ENCODE data around the gene SELENOV. TPM values are rescaled to one million over a fixed set of nuclear protein-coding genes. Genes with fewer than 3 reads are reported as not detected.
A peak's percentile ranks its signal among the peaks of the same experiment; 100 is the strongest.

Gene SELENOV
- total RNA-seq, 1 donor from 2014 or later: 0.78 TPM

DNA sequence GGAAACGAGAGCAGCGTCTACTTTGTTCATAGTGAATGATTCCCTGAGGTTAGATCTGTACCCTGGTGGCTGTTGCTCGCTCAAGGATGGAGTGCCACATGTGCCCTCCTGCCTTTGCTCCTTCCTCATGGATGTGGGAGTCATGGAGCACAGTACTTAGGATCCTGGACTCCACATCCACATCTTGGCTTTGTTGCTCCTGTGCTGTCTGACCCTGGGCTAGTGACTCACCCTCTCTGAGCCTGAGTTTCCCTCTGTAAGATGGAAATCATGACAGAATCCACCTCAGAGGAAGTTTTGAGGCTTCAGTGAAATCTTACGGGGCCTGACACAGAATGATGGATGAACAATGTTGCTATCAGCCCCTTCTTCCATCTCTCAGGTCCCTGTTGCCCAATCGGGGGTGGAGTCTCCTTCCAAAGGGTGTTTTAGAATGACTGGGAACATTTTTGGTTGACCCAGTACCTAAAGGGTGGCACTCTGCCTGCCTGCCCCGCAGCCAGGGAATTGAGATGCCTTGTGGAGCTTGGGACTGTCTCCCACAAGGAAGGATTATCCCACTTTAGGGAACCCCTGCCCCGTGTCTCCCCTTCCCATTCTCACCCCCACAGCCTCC, 44.1 kb upstream of the SELENOV start:
- Mint-ChIP-seq H3K4me3 (no peak overlapping the region), H3K27me3 (ENCODE audit: low read depth) (no peaks in the 10 kb centered on the region), H3K27ac (no peak overlapping the region), H3K9me3 (no peaks in the 10 kb centered on the region), H3K36me3 (peaks cover 41% of the 10 kb centered on the region), H3K4me1 (no peaks in the 10 kb centered on the region)
- TF ChIP-seq, protein P1, sequence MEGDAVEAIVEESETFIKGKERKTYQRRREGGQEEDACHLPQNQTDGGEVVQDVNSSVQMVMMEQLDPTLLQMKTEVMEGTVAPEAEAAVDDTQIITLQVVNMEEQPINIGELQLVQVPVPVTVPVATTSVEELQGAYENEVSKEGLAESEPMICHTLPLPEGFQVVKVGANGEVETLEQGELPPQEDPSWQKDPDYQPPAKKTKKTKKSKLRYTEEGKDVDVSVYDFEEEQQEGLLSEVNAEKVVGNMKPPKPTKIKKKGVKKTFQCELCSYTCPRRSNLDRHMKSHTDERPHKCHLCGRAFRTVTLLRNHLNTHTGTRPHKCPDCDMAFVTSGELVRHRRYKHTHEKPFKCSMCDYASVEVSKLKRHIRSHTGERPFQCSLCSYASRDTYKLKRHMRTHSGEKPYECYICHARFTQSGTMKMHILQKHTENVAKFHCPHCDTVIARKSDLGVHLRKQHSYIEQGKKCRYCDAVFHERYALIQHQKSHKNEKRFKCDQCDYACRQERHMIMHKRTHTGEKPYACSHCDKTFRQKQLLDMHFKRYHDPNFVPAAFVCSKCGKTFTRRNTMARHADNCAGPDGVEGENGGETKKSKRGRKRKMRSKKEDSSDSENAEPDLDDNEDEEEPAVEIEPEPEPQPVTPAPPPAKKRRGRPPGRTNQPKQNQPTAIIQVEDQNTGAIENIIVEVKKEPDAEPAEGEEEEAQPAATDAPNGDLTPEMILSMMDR (IDR thresholded peaks at IDR 0.05; ENCODE audit: unreplicated experiment): no peak
- no peak for DNase-seq (ENCODE audit: low spot score in 2 of 2, unreplicated experiment in 2 of 2)

DNA sequence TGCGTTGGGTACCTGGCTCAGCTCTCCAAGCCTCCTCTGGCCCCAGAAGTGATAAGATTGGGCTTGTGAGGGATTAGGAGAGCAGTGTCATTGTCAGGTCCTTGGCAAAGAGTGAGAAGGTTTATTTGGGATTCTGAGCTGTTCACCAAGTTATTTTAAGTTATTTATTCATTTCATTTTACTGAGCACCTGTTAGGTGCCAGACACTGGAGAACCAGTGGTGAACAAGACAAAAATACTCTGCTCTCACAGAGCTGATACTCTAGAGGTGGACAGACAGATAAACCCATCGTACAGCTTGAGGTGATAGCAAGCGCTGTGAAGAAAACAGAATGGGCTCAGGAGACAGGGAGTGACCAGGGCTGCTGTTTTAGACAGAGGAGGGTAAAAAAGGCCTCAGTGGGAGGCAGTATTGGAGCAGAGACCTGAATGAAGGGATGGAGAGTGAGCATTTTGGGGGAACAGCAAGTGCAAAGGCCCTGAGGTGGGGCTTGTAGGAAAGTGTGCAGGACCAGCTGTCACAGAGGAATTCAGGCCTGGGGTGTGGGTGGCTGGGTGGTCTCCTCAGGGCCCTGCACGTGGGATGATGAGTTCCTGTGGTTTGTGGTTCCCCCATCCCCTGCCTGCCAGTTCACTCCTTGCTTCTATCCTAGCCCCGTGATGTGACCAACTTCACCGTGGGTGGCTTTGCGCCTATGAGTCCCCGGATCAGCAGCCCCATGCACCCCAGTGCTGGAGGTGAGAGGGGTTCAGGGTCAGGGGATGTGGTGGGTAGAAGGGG, 43.0 kb upstream of the SELENOV start:
- Mint-ChIP-seq H3K4me1 (no peaks in the 10 kb centered on the region), H3K4me3 (no peak overlapping the region), H3K27me3 (ENCODE audit: low read depth) (no peaks in the 10 kb centered on the region), H3K27ac (no peak overlapping the region), H3K36me3 (peaks cover 38% of the 10 kb centered on the region), H3K9me3 (no peaks in the 10 kb centered on the region)
- DNase-seq (ENCODE audit: low spot score in 2 of 2, unreplicated experiment in 2 of 2): no peak
- TF ChIP-seq, protein P1 (IDR thresholded peaks at IDR 0.05; ENCODE audit: unreplicated experiment): no peak

DNA sequence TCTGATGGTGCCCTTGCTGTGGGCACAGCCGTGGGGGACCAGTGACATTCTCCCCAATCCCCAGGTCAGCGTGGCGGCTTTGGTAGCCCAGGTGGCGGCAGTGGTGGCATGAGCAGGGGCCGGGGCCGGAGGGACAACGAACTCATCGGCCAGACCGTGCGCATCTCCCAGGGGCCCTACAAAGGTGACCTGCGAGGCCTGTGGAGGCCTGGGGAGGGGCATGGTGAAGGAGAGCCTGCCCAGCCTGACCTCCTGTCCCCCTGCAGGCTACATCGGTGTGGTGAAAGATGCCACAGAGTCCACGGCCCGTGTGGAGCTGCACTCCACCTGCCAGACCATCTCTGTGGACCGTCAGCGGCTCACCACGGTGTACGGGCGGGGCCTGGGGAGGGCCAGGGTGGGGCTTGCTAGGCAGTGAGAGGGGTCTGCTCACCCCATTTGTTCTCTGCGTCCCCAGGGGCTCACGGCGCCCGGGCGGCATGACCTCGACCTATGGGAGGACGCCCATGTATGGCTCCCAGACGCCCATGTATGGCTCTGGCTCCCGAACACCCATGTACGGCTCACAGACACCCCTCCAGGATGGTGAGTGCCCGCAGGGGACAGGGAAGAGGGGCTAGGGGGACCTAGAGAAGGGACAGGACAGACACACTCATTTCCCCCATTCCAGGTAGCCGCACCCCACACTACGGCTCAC, 42.0 kb upstream of the SELENOV start:
- Mint-ChIP-seq H3K36me3 (peaks cover 33% of the 10 kb centered on the region), H3K9me3 (no peaks in the 10 kb centered on the region), H3K4me1 (no peaks in the 10 kb centered on the region), H3K27ac (no peak overlapping the region), H3K4me3 (no peak overlapping the region), H3K27me3 (ENCODE audit: low read depth) (no peaks in the 10 kb centered on the region)
- DNase-seq (ENCODE audit: low spot score in 2 of 2, unreplicated experiment in 2 of 2): no peak
- TF ChIP-seq, protein P1 (IDR thresholded peaks at IDR 0.05; ENCODE audit: unreplicated experiment): no peak

DNA sequence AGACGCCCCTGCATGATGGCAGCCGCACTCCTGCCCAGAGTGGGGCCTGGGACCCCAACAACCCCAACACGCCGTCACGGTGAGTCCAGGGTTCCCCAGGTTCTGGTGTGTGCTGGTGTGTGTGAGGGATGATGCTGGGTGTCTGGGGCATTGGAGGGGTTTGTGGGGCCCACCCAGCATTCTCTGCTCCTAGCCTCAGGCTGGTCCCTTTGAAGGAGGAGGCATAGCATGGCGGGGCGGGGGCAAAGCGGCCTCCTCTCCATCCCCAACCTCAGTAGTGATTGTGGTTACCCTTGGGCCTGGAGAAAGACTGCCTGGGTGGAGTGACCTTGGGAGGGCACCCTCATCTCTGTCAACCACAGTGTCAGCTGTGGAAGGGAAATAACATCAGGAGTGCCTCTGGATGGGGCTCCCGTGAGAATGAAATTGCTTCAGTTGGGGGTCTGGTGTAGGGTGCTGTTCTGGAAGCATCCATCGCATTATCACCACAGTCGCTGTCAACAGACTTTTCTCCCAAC, 41.4 kb upstream of the SELENOV start:
- Mint-ChIP-seq H3K4me1 (no peaks in the 10 kb centered on the region), H3K27ac (no peak overlapping the region), H3K27me3 (ENCODE audit: low read depth) (no peaks in the 10 kb centered on the region), H3K9me3 (no peaks in the 10 kb centered on the region), H3K4me3 (no peak overlapping the region), H3K36me3 (peaks cover 31% of the 10 kb centered on the region)
- no peak for DNase-seq (ENCODE audit: low spot score in 2 of 2, unreplicated experiment in 2 of 2)
- TF ChIP-seq, protein P1 (IDR thresholded peaks at IDR 0.05; ENCODE audit: unreplicated experiment): no peak

DNA sequence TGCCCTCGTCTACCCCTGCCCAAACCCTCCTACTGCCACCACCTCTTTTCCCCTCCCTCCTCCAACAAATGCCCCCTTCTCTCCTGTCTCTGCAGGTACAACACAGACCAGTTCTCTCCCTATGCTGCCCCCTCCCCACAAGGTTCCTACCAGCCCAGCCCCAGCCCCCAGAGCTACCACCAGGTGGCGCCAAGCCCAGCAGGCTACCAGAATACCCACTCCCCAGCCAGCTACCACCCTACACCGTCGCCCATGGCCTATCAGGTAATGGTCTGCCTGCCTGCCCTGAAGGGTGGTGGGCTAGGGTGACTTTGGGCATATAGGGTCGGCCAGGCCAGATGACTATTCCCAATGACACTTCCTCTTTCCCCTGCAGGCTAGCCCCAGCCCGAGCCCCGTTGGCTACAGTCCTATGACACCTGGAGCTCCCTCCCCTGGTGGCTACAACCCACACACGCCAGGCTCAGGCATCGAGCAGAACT, 40.8 kb upstream of the SELENOV start:
- Mint-ChIP-seq H3K9me3 (no peaks in the 10 kb centered on the region), H3K4me1 (no peaks in the 10 kb centered on the region), H3K27ac (no peak overlapping the region), H3K36me3 (peaks cover 31% of the 10 kb centered on the region), H3K4me3 (no peak overlapping the region), H3K27me3 (ENCODE audit: low read depth) (no peaks in the 10 kb centered on the region)
- TF ChIP-seq, protein P1 (IDR thresholded peaks at IDR 0.05; ENCODE audit: unreplicated experiment): peak; percentile 78
- DNase-seq (ENCODE audit: low spot score in 2 of 2, unreplicated experiment in 2 of 2): peak; percentile 53 to 87

All from mesothelial cell of epicardium (in vitro differentiated cells).